Measurements from ENCODE around the gene EFCAB12. TPM values are rescaled to one million over a fixed set of nuclear protein-coding genes. Genes with fewer than 3 reads are reported as not detected.

The EFCAB12 gene
- total and polyA plus RNA-seq, 2 experiments from 2014 or later: 0.19 to 0.20 TPM

- Histone ChIP-seq H3K79me2 (no peaks in the 10 kb centered on the region), H4K20me1 (ENCODE audit: insufficient read depth, poor library complexity, severe bottlenecking) (no peaks in the 10 kb centered on the region), H2AFZ (no peak overlapping the region), H3K9me2 (replicated peaks; ENCODE audit: insufficient read depth) (no peaks in the 10 kb centered on the region), H3K27ac (no peak overlapping the region), H3K4me1 (ENCODE audit: insufficient read depth) (no peaks in the 10 kb centered on the region), H3K4me3 (no peak overlapping the region), H3K4me2 (no peak overlapping the region), H3K27me3 (no peaks in the 10 kb centered on the region), H3K36me3 (replicated peaks; ENCODE audit: insufficient read depth, low read depth) (no peaks in the 10 kb centered on the region), H3K9me3 (ENCODE audit: low read depth) (no peaks in the 10 kb centered on the region)
- DNase-seq (ENCODE audit: low spot score): no peak
- no peak for TF ChIP-seq CTCF (IDR thresholded peaks at IDR 0.05; ENCODE audit: poor library complexity)
- no peak for TF ChIP-seq EZH2 (IDR thresholded peaks at IDR 0.05; ENCODE audit: borderline replicate concordance)
- no peak for TF ChIP-seq EZH2phosphoT487 (IDR thresholded peaks at IDR 0.05; ENCODE audit: low read depth, severe bottlenecking, unreplicated experiment)
- WGBS (ENCODE audit: low lambda C conversion rate, missing lambda C conversion rate): 84% methylated on average over 2 of the region's 2 CpGs
Measured at GRCh38 chr3:129425619-129426018, 2.8 kb downstream of the EFCAB12 start.

GRCh38 chr3:129425213-129425612 lies 3.2 kb downstream of the EFCAB12 start:
- H4K20me1 ChIP-seq (ENCODE audit: insufficient read depth, poor library complexity, severe bottlenecking): no peaks in the 10 kb centered on the region
- no peak for DNase-seq (ENCODE audit: low spot score)
- H3K9me3 ChIP-seq (ENCODE audit: low read depth): no peaks in the 10 kb centered on the region
- H3K27ac ChIP-seq: no peak overlapping the region
- no peaks in the 10 kb centered on the region for H3K27me3 ChIP-seq
- no peaks in the 10 kb centered on the region for H3K9me2 ChIP-seq (replicated peaks; ENCODE audit: insufficient read depth)
- 83% methylated on average over 3 of the region's 3 CpGs for WGBS (ENCODE audit: low lambda C conversion rate, missing lambda C conversion rate)
- no peak overlapping the region for H3K4me3 ChIP-seq
- no peak overlapping the region for H3K4me2 ChIP-seq
- TF ChIP-seq EZH2phosphoT487 (IDR thresholded peaks at IDR 0.05; ENCODE audit: low read depth, severe bottlenecking, unreplicated experiment) (no peak), EZH2 (IDR thresholded peaks at IDR 0.05; ENCODE audit: borderline replicate concordance) (no peak), CTCF (IDR thresholded peaks at IDR 0.05; ENCODE audit: poor library complexity) (no peak)
- no peak overlapping the region for H2AFZ ChIP-seq
- H3K4me1 ChIP-seq (ENCODE audit: insufficient read depth): no peaks in the 10 kb centered on the region
- H3K36me3 ChIP-seq (replicated peaks; ENCODE audit: insufficient read depth, low read depth): no peaks in the 10 kb centered on the region
- no peaks in the 10 kb centered on the region for H3K79me2 ChIP-seq

- Histone ChIP-seq H3K27me3 (no peaks in the 10 kb centered on the region), H3K79me2 (no peaks in the 10 kb centered on the region), H2AFZ (no peak overlapping the region), H3K4me2 (no peak overlapping the region), H3K9me3 (ENCODE audit: low read depth) (no peaks in the 10 kb centered on the region), H3K4me1 (ENCODE audit: insufficient read depth) (no peaks in the 10 kb centered on the region), H3K4me3 (no peak overlapping the region), H4K20me1 (ENCODE audit: insufficient read depth, poor library complexity, severe bottlenecking) (no peaks in the 10 kb centered on the region), H3K36me3 (replicated peaks; ENCODE audit: insufficient read depth, low read depth) (no peaks in the 10 kb centered on the region), H3K9me2 (replicated peaks; ENCODE audit: insufficient read depth) (no peaks in the 10 kb centered on the region), H3K27ac (peak overlapping the region; percentile 35)
- 55% methylated on average over 4 of the region's 4 CpGs for WGBS (ENCODE audit: low lambda C conversion rate, missing lambda C conversion rate)
- TF ChIP-seq EZH2phosphoT487 (IDR thresholded peaks at IDR 0.05; ENCODE audit: low read depth, severe bottlenecking, unreplicated experiment) (no peak), CTCF (IDR thresholded peaks at IDR 0.05; ENCODE audit: poor library complexity) (no peak), EZH2 (IDR thresholded peaks at IDR 0.05; ENCODE audit: borderline replicate concordance) (no peak)
- no peak for DNase-seq (ENCODE audit: low spot score)
Measured at GRCh38 chr3:129424185-129424841, 4.1 kb downstream of the EFCAB12 start.
